Karpas-422 (cell line): ENCODE results near the gene PLAAT5. TPM values are rescaled to one million over a fixed set of nuclear protein-coding genes. Genes with fewer than 3 reads are reported as not detected.

Experiments used
- DNase-seq: peaks from one replicate; pipeline ENCODE4 v3.0.0-alpha.2; 2015
- H2AFZ ChIP-seq: fragments of 200-600 bp; sonication (generic); 2 replicates; pipeline ENCODE4 v1.6.1; 2014; ENCODE audit warnings: antibody characterized with exemption, low read length, mixed read lengths
- H3K27ac ChIP-seq: fragments of 200-600 bp; sonication (generic); 2 replicates; pipeline ENCODE4 v1.5.1; 2014; ENCODE audit warnings: mild to moderate bottlenecking, low read length, moderate library complexity
- H3K27me3 ChIP-seq: fragments of 200-600 bp; sonication (generic); 2 replicates; pipeline ENCODE4 v1.6.1; 2014; ENCODE audit warnings: low read length, mixed read lengths
- H3K36me3 ChIP-seq: fragments of 200-600 bp; sonication (generic); 2 replicates; pipeline ENCODE4 v1.6.1; 2014; ENCODE audit warnings: low read length, mixed read lengths; ENCODE audit not compliant: insufficient read depth
- H3K4me1 ChIP-seq: fragments of 200-600 bp; sonication (generic); 2 replicates; pipeline ENCODE4 v1.6.1; 2014; ENCODE audit warnings: mild to moderate bottlenecking, low read length, mixed read lengths
- H3K4me2 ChIP-seq: fragments of 200-600 bp; sonication (generic); 2 replicates; pipeline ENCODE4 v1.6.1; 2014; ENCODE audit warnings: low read length, low read depth, mild to moderate bottlenecking; ENCODE audit not compliant: poor library complexity, severe bottlenecking
- H3K4me3 ChIP-seq: fragments of 200-600 bp; sonication (generic); 2 replicates; pipeline ENCODE4 v1.5.1; 2014; ENCODE audit warnings: mild to moderate bottlenecking, antibody characterized with exemption, low read length, mixed read lengths
- H3K79me2 ChIP-seq: fragments of 200-600 bp; sonication (generic); 2 replicates; pipeline ENCODE4 v1.6.1; 2014; ENCODE audit warnings: mild to moderate bottlenecking, low read length, mixed read lengths
- H3K9ac ChIP-seq: fragments of 200-600 bp; sonication (generic); 2 replicates; pipeline ENCODE4 v1.6.0; 2014; ENCODE audit warnings: low read length
- H3K9me2 ChIP-seq: fragments of 200-600 bp; sonication (generic), shearing (Covaris generic); replicated peaks from 2 replicates; pipeline ENCODE4 v1.6.0; 2014; ENCODE audit warnings: mild to moderate bottlenecking, low read length, moderate library complexity; ENCODE audit not compliant: insufficient read depth
- H3K9me3 ChIP-seq: fragments of 300-700, 200-600 bp; sonication (generic); 2 replicates; pipeline ENCODE4 v1.6.1; 2014; ENCODE audit warnings: low read length, mixed read lengths
- H4K20me1 ChIP-seq: fragments of 200-600 bp; sonication (generic); 2 replicates; pipeline ENCODE4 v1.6.1; 2014; ENCODE audit warnings: mild to moderate bottlenecking, antibody characterized with exemption, low read length, low read depth; ENCODE audit not compliant: insufficient read depth
- total RNA-seq: library from RNA; depleted of rRNA; stranded (reverse); fragments of >200 nt; shearing (Covaris generic); gene quantifications from 2 replicates; pipeline ENCODE4 v1.2.3, GENCODE V29; 2014; ENCODE audit warnings: low replicate concordance

Gene PLAAT5
- total RNA-seq, 1 experiment from 2014 or later, result not detected

DNA sequence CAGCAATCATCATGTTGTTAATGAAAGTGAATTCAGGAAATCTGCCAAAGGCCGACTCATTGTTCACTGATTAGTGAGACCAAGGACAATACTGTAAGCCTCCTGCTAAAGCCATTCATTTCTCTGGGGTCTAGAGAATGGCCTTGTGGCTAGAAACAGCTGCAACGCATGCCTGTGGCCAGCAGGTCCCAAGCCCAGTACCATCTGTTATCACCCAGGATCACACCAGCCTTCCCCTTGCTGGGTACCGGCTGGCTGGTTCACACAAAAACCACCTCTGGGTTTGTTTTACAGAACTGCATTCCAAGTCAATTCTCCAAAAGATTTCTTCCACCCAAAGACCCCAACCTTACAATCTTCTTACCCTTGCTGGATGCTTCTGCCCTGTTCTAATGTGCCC is 1.1 kb downstream of the PLAAT5 start:
- no peaks in the 10 kb centered on the region for H3K36me3 ChIP-seq
- H3K27ac ChIP-seq, result no peak overlapping the region
- H3K27me3 ChIP-seq, result no peaks in the 10 kb centered on the region
- H3K79me2 ChIP-seq, result no peaks in the 10 kb centered on the region
- no peaks in the 10 kb centered on the region for H3K9me3 ChIP-seq
- DNase-seq, result no peak
- no peaks in the 10 kb centered on the region for H3K4me1 ChIP-seq
- no peak overlapping the region for H3K4me3 ChIP-seq
- H3K9me2 ChIP-seq, result no peaks in the 10 kb centered on the region
- H4K20me1 ChIP-seq, result no peaks in the 10 kb centered on the region
- no peak overlapping the region for H3K9ac ChIP-seq
- no peak overlapping the region for H2AFZ ChIP-seq
- no peak overlapping the region for H3K4me2 ChIP-seq

DNA sequence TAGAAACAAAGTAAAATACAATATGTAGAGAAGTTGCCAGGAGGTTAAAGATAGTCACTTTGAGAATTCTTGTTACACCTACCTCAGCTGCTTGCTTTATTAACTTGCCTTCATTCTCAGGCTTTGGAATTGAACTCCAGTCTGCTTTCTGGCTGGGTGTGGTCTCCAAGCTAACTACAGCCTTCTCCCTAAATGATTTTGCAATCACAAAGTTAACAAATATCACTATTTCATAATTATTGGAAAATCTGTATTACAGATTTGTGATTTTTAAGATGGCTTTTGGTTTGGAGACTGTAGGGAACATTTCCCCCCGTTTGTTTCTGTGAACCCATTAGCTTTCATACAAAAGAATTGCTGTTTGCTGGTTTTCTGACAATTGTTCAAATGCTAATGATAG is 2.2 kb downstream of the PLAAT5 start:
- H3K9me3 ChIP-seq, result no peaks in the 10 kb centered on the region
- H3K79me2 ChIP-seq, result no peaks in the 10 kb centered on the region
- H2AFZ ChIP-seq, result no peak overlapping the region
- no peak for DNase-seq
- no peak overlapping the region for H3K27ac ChIP-seq
- H3K9ac ChIP-seq, result no peak overlapping the region
- H4K20me1 ChIP-seq, result no peaks in the 10 kb centered on the region
- H3K27me3 ChIP-seq, result no peaks in the 10 kb centered on the region
- H3K36me3 ChIP-seq, result no peaks in the 10 kb centered on the region
- H3K9me2 ChIP-seq, result no peaks in the 10 kb centered on the region
- no peak overlapping the region for H3K4me3 ChIP-seq
- no peaks in the 10 kb centered on the region for H3K4me1 ChIP-seq
- H3K4me2 ChIP-seq, result no peak overlapping the region

DNA sequence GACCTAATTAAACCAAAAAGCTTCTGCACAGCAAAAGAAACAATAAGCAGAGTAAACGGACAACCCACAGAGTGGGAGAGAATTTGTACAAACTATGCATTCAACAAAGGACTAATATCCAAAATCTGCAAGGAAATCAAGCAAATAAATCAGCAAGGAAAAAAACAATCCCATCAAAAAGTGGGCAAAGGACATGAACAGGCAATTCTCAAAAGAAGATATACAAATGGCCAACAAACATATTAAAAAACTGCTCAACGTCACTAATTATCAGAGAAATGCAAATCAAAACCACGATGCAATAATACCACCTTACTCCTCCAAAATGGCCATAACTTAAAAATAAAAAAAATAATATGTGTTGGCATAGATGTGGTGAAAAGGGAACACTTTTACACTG is 5.2 kb downstream of the PLAAT5 start:
- H3K9me3 ChIP-seq, result no peaks in the 10 kb centered on the region
- no peak overlapping the region for H2AFZ ChIP-seq
- H3K27me3 ChIP-seq, result no peaks in the 10 kb centered on the region
- H3K27ac ChIP-seq, result no peak overlapping the region
- H3K36me3 ChIP-seq, result no peaks in the 10 kb centered on the region
- no peak overlapping the region for H3K4me2 ChIP-seq
- no peak overlapping the region for H3K4me3 ChIP-seq
- H3K9me2 ChIP-seq, result no peaks in the 10 kb centered on the region
- no peak for DNase-seq
- no peaks in the 10 kb centered on the region for H4K20me1 ChIP-seq
- no peak overlapping the region for H3K9ac ChIP-seq
- no peaks in the 10 kb centered on the region for H3K79me2 ChIP-seq
- H3K4me1 ChIP-seq, result no peaks in the 10 kb centered on the region

DNA sequence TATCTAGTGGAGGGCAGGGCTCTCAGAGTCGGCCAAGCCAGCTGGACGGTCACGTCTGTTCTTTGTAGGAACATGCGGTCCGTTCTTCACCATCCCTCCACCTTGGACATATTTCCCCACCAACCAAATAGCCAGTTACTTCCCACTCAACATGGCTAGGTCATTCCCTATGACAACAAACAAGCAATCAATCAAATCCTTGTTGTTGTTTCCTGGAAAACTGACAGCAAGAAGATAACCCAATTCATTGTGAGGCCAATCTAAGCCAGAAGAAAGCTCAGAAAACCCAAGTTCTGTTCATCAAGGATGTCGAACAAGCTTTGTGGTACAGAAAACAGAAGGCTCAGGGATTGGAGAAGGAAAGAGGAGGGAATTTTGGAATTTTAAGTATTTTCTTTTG is 10.9 kb downstream of the PLAAT5 start:
- Histone ChIP-seq H4K20me1 (no peaks in the 10 kb centered on the region), H2AFZ (no peak overlapping the region), H3K36me3 (no peaks in the 10 kb centered on the region), H3K4me2 (no peak overlapping the region), H3K9me3 (no peaks in the 10 kb centered on the region; the same call in 1 of the 2 replicates), H3K4me1 (no peaks in the 10 kb centered on the region), H3K27me3 (no peaks in the 10 kb centered on the region), H3K9ac (no peak overlapping the region), H3K79me2 (no peaks in the 10 kb centered on the region), H3K4me3 (no peak overlapping the region), H3K9me2 (no peaks in the 10 kb centered on the region), H3K27ac (no peak overlapping the region)
- no peak for DNase-seq

DNA sequence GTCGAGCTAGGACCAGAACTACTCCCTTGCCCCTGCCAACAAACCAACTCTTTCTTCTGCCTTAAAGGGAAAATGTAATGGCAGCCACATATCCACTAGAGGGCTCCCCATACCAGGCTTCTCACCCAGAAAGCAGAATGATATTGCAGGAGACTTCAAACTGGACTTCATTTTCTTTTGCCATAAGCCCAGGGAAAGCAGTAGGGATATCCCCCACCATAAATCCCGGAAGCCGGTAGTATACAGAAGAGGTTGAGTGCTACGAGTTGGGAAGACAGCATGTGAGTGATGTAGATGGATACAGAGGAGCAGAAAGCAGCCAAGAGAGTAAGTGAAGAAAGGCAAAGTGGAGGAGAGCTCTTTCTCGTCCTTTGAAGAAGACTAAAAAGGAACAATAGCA is 12.1 kb downstream of the PLAAT5 start:
- H3K4me2 ChIP-seq, result no peak overlapping the region
- no peaks in the 10 kb centered on the region for H3K36me3 ChIP-seq

DNA sequence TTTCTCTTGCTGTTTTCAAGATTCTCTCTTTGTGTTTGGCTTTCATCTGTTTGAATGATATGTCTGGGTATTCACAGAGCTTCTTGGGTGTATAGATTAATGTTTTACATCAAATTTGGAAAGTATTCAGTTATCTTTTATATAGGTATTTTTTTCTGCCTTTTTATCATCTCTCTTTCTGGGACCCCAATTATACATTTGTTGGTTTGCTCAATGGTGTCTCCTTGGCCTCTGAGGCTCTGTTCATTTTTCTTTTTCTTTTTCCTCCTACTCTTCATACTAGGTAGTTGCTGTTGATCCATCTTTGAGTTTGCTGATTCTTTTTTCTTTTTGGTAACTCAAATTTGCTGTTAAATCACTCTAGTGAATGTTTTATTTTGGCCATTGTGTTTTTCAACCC is 14.3 kb downstream of the PLAAT5 start:
- no peaks in the 10 kb centered on the region for H3K9me2 ChIP-seq
- no peaks in the 10 kb centered on the region for H3K27me3 ChIP-seq
- no peak overlapping the region for H3K27ac ChIP-seq
- no peak for DNase-seq
- no peaks in the 10 kb centered on the region for H3K79me2 ChIP-seq
- no peaks in the 10 kb centered on the region for H3K4me1 ChIP-seq
- no peaks in the 10 kb centered on the region for H3K36me3 ChIP-seq
- no peak overlapping the region for H2AFZ ChIP-seq
- H3K9me3 ChIP-seq, result no peaks in the 10 kb centered on the region; the same call in 1 of the 2 replicates
- no peaks in the 10 kb centered on the region for H4K20me1 ChIP-seq
- no peak overlapping the region for H3K4me2 ChIP-seq
- no peak overlapping the region for H3K9ac ChIP-seq
- H3K4me3 ChIP-seq, result no peak overlapping the region

More for the DNA sequence above, 12.1 kb downstream of the PLAAT5 start:
- no peaks in the 10 kb centered on the region; the same call in 1 of the 2 replicates for H3K9me3 ChIP-seq
- DNase-seq, result peak; percentile 77
- H3K9ac ChIP-seq, result no peak overlapping the region
- H3K27ac ChIP-seq, result no peak overlapping the region
- H4K20me1 ChIP-seq, result no peaks in the 10 kb centered on the region
- no peak overlapping the region for H3K4me3 ChIP-seq
- H3K27me3 ChIP-seq, result no peaks in the 10 kb centered on the region
- no peak overlapping the region for H2AFZ ChIP-seq
- no peaks in the 10 kb centered on the region for H3K9me2 ChIP-seq
- no peaks in the 10 kb centered on the region for H3K79me2 ChIP-seq
- no peaks in the 10 kb centered on the region for H3K4me1 ChIP-seq

DNA sequence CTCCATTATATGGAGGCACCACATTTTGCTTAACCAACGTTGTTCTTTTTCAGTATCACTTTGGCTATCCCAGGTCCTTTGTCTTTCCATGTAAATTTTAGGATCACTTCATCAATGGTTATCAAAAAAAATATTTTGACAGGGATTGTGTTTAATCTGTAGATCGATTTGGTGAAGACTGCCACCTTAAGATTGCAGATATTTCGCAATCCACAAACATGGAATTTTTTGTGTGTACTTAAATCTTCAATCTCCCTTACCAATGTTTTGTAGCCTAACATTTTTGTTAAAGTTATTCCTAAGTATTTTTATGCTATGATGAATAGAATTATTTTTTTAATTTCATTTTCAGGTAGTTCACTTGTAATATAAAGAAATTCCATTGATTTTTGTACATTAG is 18.6 kb downstream of the PLAAT5 start:
- Histone ChIP-seq H3K9me3 (peaks cover 5% of the 10 kb centered on the region; the same call in 1 of the 2 replicates), H3K27me3 (no peaks in the 10 kb centered on the region)

DNA sequence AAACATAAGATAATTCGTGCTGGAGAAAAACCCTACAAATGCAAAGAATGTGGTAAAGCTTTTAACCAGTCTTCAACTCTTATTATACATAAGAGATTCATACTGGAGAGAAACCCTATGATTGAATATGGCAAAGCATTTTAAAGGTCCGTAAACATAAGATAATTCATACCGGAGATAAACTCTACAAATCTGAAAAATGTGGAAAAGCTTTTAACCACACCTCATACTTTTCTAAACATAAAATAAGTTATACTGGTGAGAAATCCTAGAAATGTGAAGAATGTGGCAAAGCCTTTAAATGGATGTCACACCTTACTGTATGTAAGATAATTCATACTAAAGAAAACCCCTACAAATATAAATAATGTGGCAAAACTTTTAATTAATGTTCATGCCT is 20.7 kb downstream of the PLAAT5 start:
- Histone ChIP-seq H3K9me2 (no peaks in the 10 kb centered on the region), H3K27me3 (no peaks in the 10 kb centered on the region), H4K20me1 (no peaks in the 10 kb centered on the region), H3K9me3 (peaks cover 5% of the 10 kb centered on the region; the same call in 1 of the 2 replicates), H2AFZ (no peak overlapping the region), H3K79me2 (no peaks in the 10 kb centered on the region), H3K4me3 (no peak overlapping the region), H3K27ac (no peak overlapping the region), H3K4me2 (no peak overlapping the region), H3K4me1 (no peaks in the 10 kb centered on the region), H3K36me3 (no peaks in the 10 kb centered on the region), H3K9ac (no peak overlapping the region)
- DNase-seq, result no peak

More for the DNA sequence above, 18.6 kb downstream of the PLAAT5 start:
- H4K20me1 ChIP-seq, result no peaks in the 10 kb centered on the region
- H3K27ac ChIP-seq, result no peak overlapping the region
- H3K4me3 ChIP-seq, result no peak overlapping the region
- H3K9ac ChIP-seq, result no peak overlapping the region
- no peak for DNase-seq
- H3K79me2 ChIP-seq, result no peaks in the 10 kb centered on the region
- no peaks in the 10 kb centered on the region for H3K4me1 ChIP-seq
- H3K36me3 ChIP-seq, result no peaks in the 10 kb centered on the region
- H2AFZ ChIP-seq, result no peak overlapping the region
- H3K9me2 ChIP-seq, result no peaks in the 10 kb centered on the region
- no peak overlapping the region for H3K4me2 ChIP-seq

DNA sequence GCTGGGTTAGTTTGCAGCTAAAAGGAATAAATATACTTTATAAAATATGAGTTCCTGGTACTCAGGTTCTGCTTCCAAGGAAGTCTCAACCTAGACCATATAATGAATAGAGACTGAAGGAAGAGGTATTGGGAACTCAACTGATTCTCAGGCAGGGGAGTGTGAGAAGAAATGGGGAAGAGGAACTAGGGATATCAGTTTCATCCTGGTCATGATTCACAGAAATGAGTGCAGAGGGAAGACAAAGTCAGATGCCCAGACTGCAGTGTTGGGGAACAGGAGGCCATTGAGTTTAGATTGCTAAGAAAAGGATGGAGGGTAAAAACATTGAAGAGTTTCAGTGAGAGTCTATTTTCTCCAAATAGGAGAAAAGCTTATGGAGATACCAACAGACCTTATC is 28.8 kb downstream of the PLAAT5 start:
- Histone ChIP-seq H3K27me3 (no peaks in the 10 kb centered on the region), H3K9me3 (no peaks in the 10 kb centered on the region)
- no peak for DNase-seq

More for the DNA sequence above, 28.8 kb downstream of the PLAAT5 start:
- Histone ChIP-seq H2AFZ (no peak overlapping the region), H3K27ac (no peak overlapping the region), H4K20me1 (no peaks in the 10 kb centered on the region), H3K9ac (no peak overlapping the region), H3K4me3 (no peak overlapping the region), H3K79me2 (no peaks in the 10 kb centered on the region), H3K36me3 (no peaks in the 10 kb centered on the region), H3K9me2 (no peaks in the 10 kb centered on the region), H3K4me2 (no peak overlapping the region), H3K4me1 (no peaks in the 10 kb centered on the region)
